Stimulated activated CD4-positive, alpha-beta T cell treated with anti-CD3 and anti-CD28 coated beads, Interleukin-4, amount 100 ng/mL, for 1 hour (primary cell): ENCODE data around the gene TGIF2.
"Not testable (repeated sequence)": the region's sequence is repeated elsewhere in the genome, so short reads cannot be mapped to it uniquely, and the experiment has no call there.

Experiments used
- DNase-seq: peaks from one replicate; pipeline ENCODE4 v3.0.0-alpha.2; 2020

Gene TGIF2

DNA sequence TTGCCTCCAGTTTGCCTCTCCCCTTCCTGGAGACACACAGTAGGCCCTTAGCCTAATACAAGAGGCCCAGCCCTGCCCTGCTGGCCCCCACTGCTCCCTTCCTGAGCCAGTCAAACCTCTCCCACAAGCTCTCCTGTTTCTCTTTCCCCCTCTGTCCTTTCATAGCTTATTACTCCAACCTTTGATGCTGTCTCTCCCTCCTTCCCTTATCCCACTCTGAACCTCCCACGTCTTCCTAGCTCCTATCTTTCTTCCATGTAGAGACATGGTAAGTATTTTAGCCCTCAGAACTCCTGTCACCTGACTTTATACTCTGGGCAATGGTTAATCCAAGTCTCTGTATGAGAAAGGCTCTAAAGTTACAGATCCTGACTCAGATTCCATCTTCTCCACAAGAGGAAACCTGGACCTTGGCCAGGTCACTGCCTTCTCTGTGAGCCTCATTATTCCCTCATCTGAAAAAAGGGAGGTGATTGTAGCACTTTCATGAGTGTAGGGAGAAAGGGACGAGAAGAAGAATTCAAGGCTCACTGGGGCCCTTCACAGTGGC is 6.7 kb downstream of the TGIF2 start:
- DNase-seq = no peak

DNA sequence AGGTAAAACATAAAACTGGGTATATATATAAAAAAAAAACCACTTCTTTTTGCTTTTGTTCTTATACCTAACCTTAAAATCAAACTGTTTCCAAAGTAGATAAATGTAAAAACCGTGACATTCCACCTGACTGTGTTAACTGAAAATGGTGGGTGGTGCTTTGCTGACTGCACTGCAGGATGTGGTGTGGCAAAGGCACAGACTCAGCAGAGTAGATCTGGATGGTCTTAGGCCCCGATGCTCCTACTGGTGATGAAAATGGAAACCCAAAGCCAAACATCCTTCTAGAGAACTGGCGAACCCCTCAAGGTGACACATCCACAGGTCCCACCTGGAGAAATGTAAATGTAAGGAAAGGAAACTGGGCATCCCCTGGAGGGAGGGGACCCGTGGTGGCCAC is 8.9 kb downstream of the TGIF2 start:
- DNase-seq = no peak

- DNase-seq = no peak
Measured at GRCh38 chr20:36582821-36583220, 9.4 kb downstream of the TGIF2 start.

DNA sequence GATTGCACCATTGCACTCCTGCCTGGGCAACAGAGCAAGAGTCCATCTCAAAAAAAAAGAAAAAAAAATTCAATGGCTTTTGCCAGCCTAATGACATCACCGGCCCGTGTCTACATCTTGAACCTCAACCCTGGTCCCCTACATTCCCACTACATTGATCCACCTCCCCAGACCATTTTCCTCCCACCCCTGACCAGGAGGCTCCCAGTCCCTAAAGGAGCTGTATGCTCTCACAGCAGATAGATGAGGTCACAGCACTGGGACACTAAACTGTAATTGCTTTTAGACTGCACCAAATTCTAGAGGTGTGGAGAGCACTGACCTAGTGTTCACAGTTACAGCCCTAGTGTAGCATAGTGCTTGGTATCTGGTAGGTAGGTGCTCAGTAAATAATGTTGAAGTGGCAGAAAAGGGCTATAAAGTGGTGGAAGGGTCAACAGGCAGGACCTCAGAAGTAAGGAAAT is 10.7 kb downstream of the TGIF2 start:
- no peak for DNase-seq

DNA sequence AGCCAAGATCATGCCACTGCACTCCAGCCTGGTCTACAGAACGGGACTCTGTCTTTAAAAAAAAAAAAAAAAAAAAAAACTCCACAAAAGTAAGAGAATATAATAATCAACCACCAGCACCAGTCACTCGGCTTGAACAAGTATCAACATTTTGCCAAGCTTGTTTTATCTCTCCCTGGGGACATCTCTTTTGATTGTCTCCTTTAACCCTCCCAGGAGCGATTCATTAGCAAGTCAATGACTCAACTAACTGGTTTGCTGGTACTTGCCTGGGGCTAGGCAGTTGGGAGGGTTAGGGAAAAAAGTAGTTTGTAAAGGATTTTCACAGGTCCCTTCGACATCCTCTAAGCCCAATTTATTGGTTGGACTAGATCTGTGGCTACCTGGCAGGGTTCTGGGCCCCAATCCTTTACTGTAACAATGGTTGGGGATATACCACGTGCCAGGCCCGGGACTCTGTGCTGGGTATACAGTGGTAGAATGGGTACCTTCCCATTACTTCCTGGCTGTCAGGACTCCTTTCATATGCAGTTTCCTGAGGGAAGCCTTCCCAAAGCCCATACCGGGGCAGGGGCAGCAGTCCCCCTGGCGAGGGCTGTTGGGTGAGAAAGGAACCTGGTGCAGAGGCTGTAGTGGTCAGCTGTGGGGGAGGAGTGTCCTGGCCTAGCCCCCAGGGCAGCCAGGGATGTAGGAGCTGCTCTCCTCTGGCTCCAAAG is 12.2 kb downstream of the TGIF2 start:
- DNase-seq = no peak

GRCh38 chr20:36587388-36588070 is 14.1 kb downstream of the TGIF2 start:
- no peak for DNase-seq

- DNase-seq = no peak
Measured at GRCh38 chr20:36591281-36591680, 17.9 kb downstream of the TGIF2 start.

DNA sequence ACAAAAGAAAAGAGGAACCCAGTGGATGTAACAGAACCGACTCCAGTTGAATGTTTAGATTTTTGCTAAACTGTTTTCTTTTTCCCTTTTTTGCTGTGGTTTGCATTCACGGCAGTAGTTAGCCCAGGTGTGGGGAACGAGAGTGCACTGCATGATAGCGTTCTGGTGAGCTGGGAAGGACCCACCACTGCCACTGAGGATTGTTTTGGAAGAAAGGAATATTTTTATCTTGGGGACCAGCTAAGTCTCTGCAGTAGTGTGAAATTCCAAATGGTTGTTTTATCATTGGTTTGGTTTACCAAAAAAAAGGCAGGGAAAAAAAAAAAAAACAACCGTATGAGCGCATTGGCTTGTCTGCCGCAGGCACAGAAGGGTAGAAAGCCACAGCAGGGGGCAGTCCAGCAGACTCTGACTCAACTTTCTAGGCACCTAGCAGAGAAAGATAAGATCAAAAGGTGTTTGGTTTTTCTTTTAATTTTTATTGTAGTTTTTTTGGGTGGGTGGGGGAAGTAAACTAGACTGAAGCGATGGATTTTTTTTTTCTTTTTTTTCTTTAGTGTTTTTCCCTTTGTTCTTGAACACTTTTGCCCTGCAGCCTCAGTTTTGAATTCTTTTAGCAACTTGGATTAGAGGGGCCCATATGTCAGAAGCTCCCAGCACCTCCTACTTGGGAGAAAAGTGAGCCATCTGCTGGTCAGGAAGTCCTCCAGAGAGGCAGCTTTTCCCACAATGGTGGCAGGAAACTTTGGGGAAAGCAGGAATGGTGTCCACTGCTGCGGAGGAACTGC is 18.7 kb downstream of the TGIF2 start:
- DNase-seq = peak; percentile 62

DNA sequence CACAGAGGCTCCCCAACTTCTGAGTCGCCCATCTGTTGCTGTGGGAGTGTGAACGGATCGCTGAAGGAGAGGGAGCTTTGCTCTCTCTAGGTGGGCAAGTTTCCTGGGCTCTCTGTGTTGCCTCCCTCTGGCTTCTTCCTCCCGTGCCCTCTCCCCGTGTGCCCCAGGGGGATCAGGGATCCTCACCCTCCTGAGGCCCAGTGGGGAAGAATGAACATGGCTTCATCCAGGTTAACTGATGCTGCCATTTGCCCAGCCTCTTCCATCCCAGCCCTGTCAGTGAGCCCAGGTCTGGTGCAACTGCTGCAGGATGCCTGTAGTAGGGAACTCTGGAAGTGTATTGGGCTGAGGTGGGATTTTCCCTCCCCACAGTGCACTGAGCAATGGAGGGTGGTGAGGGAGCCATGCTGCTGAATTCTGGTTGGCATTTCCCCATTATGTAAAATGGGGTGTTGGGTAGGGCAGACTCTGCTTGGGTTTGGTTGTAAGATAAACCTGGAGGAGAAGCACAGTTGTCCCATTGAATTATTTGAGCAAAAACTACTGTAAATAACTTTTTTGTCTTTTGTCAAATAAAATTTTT is 20.0 kb downstream of the TGIF2 start:
- no peak for DNase-seq

DNA sequence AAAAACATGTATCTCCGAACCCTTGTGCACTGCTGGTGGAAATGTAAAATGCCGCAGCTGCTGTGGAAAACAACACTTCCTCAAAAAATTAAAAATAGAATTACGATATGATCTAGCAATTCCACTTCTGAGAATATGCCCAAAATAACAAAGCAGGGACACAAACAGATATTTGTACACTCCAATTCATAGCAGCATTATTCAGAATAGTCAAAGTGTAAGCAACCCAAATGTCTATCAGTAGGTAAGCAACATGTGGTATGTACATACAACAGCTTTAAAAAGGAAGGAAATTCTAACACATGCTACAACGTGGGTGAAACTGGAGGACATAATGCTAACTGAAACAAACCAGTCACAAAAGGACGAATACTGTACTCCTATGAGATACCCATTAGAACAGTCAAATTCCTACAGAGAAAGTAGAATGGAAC is 26.5 kb downstream of the TGIF2 start:
- DNase-seq = no peak

DNA sequence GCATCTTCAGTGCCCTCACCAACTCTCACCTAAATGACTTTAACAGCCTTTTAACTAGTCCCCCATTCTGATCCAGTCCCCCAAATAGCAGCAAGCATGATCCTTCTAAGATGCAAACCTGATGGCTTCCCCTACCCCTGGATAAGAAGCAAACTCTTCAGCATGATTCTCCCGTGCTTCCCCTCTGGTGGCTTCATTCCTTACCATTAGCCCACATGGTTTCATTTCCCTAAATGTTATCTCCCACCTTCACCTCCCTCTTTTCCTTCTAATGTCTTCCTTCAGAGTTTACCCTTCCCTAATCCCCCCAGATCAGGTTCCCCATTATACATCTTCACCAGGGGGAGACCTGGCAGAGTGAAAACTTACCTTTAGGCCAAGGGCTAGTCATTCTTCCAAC is 28.1 kb downstream of the TGIF2 start:
- DNase-seq = no peak

GRCh38 chr20:36604952-36605398 is 31.6 kb downstream of the TGIF2 start:
- DNase-seq = peak; percentile 46

DNA sequence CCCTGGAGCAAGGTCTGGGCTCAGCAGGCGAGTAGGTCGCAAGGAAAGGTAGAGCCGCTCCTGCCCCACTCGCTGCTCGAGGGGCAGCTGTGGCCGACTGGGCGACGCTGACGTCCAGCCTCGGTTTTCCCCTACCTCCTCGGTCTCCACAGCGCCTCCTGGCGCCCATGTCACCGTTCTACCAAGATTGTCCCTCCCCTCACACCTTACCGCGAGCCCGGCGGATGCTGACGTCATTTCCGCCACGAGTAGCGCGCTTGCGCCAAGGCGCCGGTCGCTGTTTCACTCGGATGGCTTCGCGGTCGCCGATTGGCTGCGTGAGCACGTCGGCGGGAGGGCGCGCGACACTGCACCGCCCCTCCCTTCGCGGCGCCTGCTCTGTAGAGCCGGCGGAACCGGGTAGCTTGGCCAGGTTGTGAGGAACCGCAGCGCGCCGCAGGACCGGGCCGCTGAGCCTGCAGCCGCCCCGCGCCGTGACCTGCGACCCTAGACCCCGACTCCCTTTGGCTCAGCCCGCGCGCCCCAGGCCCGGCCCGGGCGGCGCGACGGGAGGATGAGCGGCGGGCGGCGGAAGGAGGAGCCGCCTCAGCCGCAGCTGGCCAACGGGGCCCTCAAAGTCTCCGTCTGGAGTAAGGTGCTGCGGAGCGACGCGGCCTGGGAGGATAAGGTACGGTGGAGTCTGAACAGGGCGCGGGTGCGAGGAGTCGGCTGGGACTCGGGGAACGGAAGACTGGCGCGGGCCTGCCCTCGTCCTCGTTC is 32.2 kb downstream of the TGIF2 start, which contains the start of gene RAB5IF:
RAB5IF (plus strand) TSS at position 381 of the 759 bp plus-strand sequence; CDS start at position 554, 173 bp downstream.
- peak; percentile 99 for DNase-seq

DNA sequence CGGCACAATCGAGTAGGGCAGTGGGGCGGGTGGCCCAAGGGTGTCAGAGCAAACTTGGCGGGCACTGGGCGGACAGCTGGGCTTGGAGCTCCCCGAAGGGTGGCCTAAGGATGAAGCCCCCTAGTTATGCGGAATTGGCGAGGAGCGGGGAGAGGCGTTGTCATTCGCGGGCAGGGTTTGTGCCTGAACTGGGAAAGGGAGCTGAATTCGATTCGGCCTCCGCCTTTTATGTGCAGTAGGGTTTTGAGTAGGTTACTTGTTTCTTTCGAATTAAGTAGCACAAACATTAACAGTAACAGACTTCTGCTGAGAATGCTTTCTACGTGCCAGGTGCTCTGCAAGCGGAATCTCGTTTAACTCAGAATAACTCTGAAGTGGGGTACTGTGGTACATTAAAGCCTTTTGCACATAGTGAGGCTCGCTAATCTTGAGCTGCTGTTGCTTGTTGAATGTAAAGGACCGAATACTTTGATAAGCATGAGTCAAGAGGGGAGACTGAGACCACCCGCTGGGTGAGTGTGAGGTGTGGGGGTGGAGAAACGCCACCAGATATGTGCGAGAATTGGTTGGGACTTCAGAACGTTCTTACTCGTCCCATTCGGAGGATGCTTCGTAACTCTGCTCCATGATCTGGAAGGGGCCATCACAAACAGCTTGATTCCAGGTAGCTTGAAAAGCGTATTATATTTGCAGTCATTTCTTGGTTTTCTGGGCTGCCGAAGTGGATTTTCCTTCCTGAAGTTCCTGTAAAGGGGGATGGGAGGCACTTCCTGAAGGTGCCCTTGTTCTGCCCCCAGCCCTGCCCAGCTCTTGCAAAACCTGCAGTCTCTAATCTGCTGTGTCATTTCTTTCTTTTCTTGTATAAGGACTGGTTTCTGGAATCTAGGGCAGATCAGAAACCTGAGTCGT is 33.0 kb downstream of the TGIF2 start:
- peak; percentile 19 for DNase-seq

DNA sequence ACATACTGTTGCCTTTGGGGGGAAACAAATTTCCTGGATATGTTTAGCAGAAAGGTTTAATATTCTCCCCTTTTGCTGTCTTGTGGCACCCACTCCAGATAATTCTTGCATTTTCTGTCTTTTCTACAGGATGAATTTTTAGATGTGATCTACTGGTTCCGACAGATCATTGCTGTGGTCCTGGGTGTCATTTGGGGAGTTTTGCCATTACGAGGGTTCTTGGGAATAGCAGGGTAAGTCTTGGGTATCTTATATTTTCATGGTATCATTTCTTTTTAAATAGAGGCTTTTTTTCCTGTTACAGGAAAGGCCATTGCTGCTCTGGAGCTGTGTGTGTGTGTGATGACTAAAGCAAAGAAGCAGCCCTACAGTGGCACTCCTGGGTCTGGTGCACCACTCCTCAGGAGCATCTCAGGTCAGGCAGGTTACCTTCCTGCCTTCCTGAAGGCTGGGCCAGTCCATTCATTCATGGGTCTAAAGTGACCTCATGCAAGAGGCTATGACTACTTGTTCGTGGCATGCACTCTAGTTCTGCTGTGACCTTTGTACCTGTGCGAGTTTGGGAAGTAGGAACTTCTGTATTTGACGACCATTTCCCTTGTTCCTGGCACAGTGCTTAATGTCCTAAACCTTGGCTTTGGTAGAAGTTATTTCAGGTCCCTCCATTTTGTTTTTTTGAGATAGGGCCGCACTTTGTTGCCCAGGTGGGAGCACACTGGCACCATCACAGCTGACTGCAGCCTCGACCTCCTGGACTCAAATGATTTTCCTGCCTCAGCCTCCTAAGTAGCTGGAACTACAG is 34.4 kb downstream of the TGIF2 start:
- no peak for DNase-seq

- not testable (repeated sequence) for DNase-seq
Measured at GRCh38 chr20:36608388-36608728, 35.0 kb downstream of the TGIF2 start.

- no peak for DNase-seq
Measured at GRCh38 chr20:36611625-36612024, 38.2 kb downstream of the TGIF2 start.

- DNase-seq = no peak
Measured at GRCh38 chr20:36613974-36614373, 40.6 kb downstream of the TGIF2 start.

- DNase-seq = no peak
Measured at GRCh38 chr20:36614781-36615557, 41.6 kb downstream of the TGIF2 start.
